Measurements from ENCODE around the gene CCDC183.

CCDC183 gene

GRCh38 chr9:136824496-136825225 is 28.5 kb downstream of the CCDC183 start:
- Histone ChIP-seq H3K27me3 (ENCODE audit: control insufficient read depth, insufficient read depth, low read length) (no peaks in the 10 kb centered on the region), H3K9ac (ENCODE audit: low read depth, low read length) (no peak overlapping the region), H3K9me3 (replicated peaks; ENCODE audit: low read length) (no peaks in the 10 kb centered on the region), H3K4me2 (ENCODE audit: low read length) (no peak overlapping the region), H3K36me3 (ENCODE audit: insufficient read depth, low read length) (peaks cover 31% of the 10 kb centered on the region), H3K4me3 (ENCODE audit: low read length) (no peak overlapping the region), H3K4me1 (ENCODE audit: control insufficient read depth, insufficient read depth, low read length) (no peaks in the 10 kb centered on the region)

GRCh38 chr9:136825295-136826187 is 29.4 kb downstream of the CCDC183 start:
- no peak overlapping the region for H3K4me3 ChIP-seq (ENCODE audit: low read length)
- H3K9me3 ChIP-seq (replicated peaks; ENCODE audit: low read length): no peaks in the 10 kb centered on the region
- no peak overlapping the region for H3K9ac ChIP-seq (ENCODE audit: low read depth, low read length)
- H3K4me1 ChIP-seq (ENCODE audit: control insufficient read depth, insufficient read depth, low read length): no peaks in the 10 kb centered on the region
- H3K36me3 ChIP-seq (ENCODE audit: insufficient read depth, low read length): peaks cover 40% of the 10 kb centered on the region
- no peak overlapping the region for H3K4me2 ChIP-seq (ENCODE audit: low read length)
- H3K27me3 ChIP-seq (ENCODE audit: control insufficient read depth, insufficient read depth, low read length): no peaks in the 10 kb centered on the region

GRCh38 chr9:136826188-136826541 is 30.0 kb downstream of the CCDC183 start:
- Histone ChIP-seq H3K4me2 (ENCODE audit: low read length) (no peak overlapping the region), H3K36me3 (ENCODE audit: insufficient read depth, low read length) (peaks cover 46% of the 10 kb centered on the region), H3K9me3 (replicated peaks; ENCODE audit: low read length) (no peaks in the 10 kb centered on the region), H3K4me1 (ENCODE audit: control insufficient read depth, insufficient read depth, low read length) (no peaks in the 10 kb centered on the region), H3K4me3 (ENCODE audit: low read length) (no peak overlapping the region), H3K27me3 (ENCODE audit: control insufficient read depth, insufficient read depth, low read length) (no peaks in the 10 kb centered on the region), H3K9ac (ENCODE audit: low read depth, low read length) (no peak overlapping the region)

GRCh38 chr9:136826703-136827582 is 30.8 kb downstream of the CCDC183 start:
- no peaks in the 10 kb centered on the region for H3K27me3 ChIP-seq (ENCODE audit: control insufficient read depth, insufficient read depth, low read length)
- H3K9ac ChIP-seq (ENCODE audit: low read depth, low read length): no peak overlapping the region
- H3K4me3 ChIP-seq (ENCODE audit: low read length): no peak overlapping the region
- peaks cover 53% of the 10 kb centered on the region for H3K36me3 ChIP-seq (ENCODE audit: insufficient read depth, low read length)
- H3K4me2 ChIP-seq (ENCODE audit: low read length): no peak overlapping the region
- no peaks in the 10 kb centered on the region for H3K9me3 ChIP-seq (replicated peaks; ENCODE audit: low read length)
- H3K4me1 ChIP-seq (ENCODE audit: control insufficient read depth, insufficient read depth, low read length): no peaks in the 10 kb centered on the region

- H3K4me2 ChIP-seq (ENCODE audit: low read length): no peak overlapping the region
- H3K9me3 ChIP-seq (replicated peaks; ENCODE audit: low read length): no peaks in the 10 kb centered on the region
- H3K36me3 ChIP-seq (ENCODE audit: insufficient read depth, low read length): peaks cover 59% of the 10 kb centered on the region
- H3K4me3 ChIP-seq (ENCODE audit: low read length): no peak overlapping the region
- H3K27me3 ChIP-seq (ENCODE audit: control insufficient read depth, insufficient read depth, low read length): no peaks in the 10 kb centered on the region
- H3K4me1 ChIP-seq (ENCODE audit: control insufficient read depth, insufficient read depth, low read length): no peaks in the 10 kb centered on the region
- no peak overlapping the region for H3K9ac ChIP-seq (ENCODE audit: low read depth, low read length)
Observed at GRCh38 chr9:136827794-136828473, 31.8 kb downstream of the CCDC183 start.

GRCh38 chr9:136828474-136829140 is 32.5 kb downstream of the CCDC183 start:
- Histone ChIP-seq H3K9ac (ENCODE audit: low read depth, low read length) (no peak overlapping the region), H3K4me1 (ENCODE audit: control insufficient read depth, insufficient read depth, low read length) (no peaks in the 10 kb centered on the region)

GRCh38 chr9:136829412-136829811 is 33.3 kb downstream of the CCDC183 start:
- H3K4me1 ChIP-seq (ENCODE audit: control insufficient read depth, insufficient read depth, low read length): no peaks in the 10 kb centered on the region
- H3K9ac ChIP-seq (ENCODE audit: low read depth, low read length): no peak overlapping the region
- no peaks in the 10 kb centered on the region for H3K27me3 ChIP-seq (ENCODE audit: control insufficient read depth, insufficient read depth, low read length)
- H3K4me2 ChIP-seq (ENCODE audit: low read length): no peak overlapping the region
- H3K36me3 ChIP-seq (ENCODE audit: insufficient read depth, low read length): peaks cover 53% of the 10 kb centered on the region
- H3K9me3 ChIP-seq (replicated peaks; ENCODE audit: low read length): no peaks in the 10 kb centered on the region
- H3K4me3 ChIP-seq (ENCODE audit: low read length): no peak overlapping the region

More at GRCh38 chr9:136828474-136829140, 32.5 kb downstream of the CCDC183 start:
- Histone ChIP-seq H3K36me3 (ENCODE audit: insufficient read depth, low read length) (peaks cover 58% of the 10 kb centered on the region), H3K4me2 (ENCODE audit: low read length) (no peak overlapping the region), H3K27me3 (ENCODE audit: control insufficient read depth, insufficient read depth, low read length) (no peaks in the 10 kb centered on the region), H3K9me3 (replicated peaks; ENCODE audit: low read length) (no peaks in the 10 kb centered on the region), H3K4me3 (ENCODE audit: low read length) (no peak overlapping the region)

- Histone ChIP-seq H3K9me3 (replicated peaks; ENCODE audit: low read length) (no peaks in the 10 kb centered on the region), H3K4me3 (ENCODE audit: low read length) (no peak overlapping the region), H3K4me1 (ENCODE audit: control insufficient read depth, insufficient read depth, low read length) (no peaks in the 10 kb centered on the region), H3K36me3 (ENCODE audit: insufficient read depth, low read length) (peaks cover 53% of the 10 kb centered on the region), H3K4me2 (ENCODE audit: low read length) (no peak overlapping the region), H3K9ac (ENCODE audit: low read depth, low read length) (no peak overlapping the region), H3K27me3 (ENCODE audit: control insufficient read depth, insufficient read depth, low read length) (no peaks in the 10 kb centered on the region)
Observed at GRCh38 chr9:136829981-136830885, 34.1 kb downstream of the CCDC183 start.

- no peaks in the 10 kb centered on the region for H3K9me3 ChIP-seq (replicated peaks; ENCODE audit: low read length)
- no peaks in the 10 kb centered on the region for H3K27me3 ChIP-seq (ENCODE audit: control insufficient read depth, insufficient read depth, low read length)
- no peaks in the 10 kb centered on the region for H3K4me1 ChIP-seq (ENCODE audit: control insufficient read depth, insufficient read depth, low read length)
- H3K4me2 ChIP-seq (ENCODE audit: low read length): no peak overlapping the region
- no peak overlapping the region for H3K9ac ChIP-seq (ENCODE audit: low read depth, low read length)
- H3K4me3 ChIP-seq (ENCODE audit: low read length): no peak overlapping the region
- H3K36me3 ChIP-seq (ENCODE audit: insufficient read depth, low read length): peaks cover 45% of the 10 kb centered on the region
Observed at GRCh38 chr9:136831002-136831719, 35.0 kb downstream of the CCDC183 start.
